GM12874 (cell line): ENCODE results near the gene CFAP73.

Source experiments
- TF ChIP-seq, protein P1 (sequence below): IDR thresholded peaks from 2 replicates; pipeline ENCODE4 v1.5.1; 2011; ENCODE audit warnings: low read depth, mild to moderate bottlenecking, control low read depth, low read length, moderate library complexity; ENCODE audit not compliant: insufficient read depth

CFAP73 gene

DNA sequence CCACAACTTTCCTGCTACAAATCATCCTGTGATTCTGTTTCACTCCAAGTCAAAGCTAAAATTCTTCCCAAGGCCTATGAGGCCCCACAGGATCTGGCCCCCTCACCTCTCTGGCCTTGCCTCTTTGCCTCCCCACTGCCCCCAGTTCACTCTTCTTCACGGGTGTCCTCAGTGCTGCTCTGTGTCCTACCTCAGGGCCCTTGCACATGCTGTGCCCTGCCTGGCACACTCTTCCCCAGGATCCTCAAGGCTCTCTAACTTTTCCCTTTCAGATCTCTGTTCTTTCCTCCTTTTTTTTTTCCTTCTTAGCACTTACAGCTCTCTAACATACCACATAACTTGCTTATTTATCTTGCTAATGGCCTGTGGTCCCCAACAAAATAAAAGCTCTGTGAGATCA lies 43.2 kb upstream of the CFAP73 start:
- TF ChIP-seq, protein P1, sequence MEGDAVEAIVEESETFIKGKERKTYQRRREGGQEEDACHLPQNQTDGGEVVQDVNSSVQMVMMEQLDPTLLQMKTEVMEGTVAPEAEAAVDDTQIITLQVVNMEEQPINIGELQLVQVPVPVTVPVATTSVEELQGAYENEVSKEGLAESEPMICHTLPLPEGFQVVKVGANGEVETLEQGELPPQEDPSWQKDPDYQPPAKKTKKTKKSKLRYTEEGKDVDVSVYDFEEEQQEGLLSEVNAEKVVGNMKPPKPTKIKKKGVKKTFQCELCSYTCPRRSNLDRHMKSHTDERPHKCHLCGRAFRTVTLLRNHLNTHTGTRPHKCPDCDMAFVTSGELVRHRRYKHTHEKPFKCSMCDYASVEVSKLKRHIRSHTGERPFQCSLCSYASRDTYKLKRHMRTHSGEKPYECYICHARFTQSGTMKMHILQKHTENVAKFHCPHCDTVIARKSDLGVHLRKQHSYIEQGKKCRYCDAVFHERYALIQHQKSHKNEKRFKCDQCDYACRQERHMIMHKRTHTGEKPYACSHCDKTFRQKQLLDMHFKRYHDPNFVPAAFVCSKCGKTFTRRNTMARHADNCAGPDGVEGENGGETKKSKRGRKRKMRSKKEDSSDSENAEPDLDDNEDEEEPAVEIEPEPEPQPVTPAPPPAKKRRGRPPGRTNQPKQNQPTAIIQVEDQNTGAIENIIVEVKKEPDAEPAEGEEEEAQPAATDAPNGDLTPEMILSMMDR = no peak

DNA sequence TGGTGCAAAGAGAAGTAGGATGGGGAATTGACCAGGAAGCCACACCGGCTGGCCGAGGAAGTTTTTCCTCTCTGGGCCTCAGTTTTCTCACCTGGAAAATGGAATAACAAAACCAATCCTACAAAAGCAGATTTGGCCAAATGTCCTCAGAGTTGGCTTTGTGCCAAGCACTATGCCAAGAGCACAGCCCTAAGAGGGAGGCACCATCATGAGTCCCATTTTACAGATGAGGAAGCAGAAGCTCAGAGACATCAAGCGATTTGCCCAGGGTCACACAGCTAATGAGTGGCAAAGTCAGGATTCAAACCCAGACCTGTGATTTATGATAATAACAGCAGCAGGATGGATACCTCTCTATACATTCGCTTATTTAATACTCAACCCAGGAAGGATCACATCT lies 41.2 kb upstream of the CFAP73 start:
- TF ChIP-seq, protein P1 = no peak

DNA sequence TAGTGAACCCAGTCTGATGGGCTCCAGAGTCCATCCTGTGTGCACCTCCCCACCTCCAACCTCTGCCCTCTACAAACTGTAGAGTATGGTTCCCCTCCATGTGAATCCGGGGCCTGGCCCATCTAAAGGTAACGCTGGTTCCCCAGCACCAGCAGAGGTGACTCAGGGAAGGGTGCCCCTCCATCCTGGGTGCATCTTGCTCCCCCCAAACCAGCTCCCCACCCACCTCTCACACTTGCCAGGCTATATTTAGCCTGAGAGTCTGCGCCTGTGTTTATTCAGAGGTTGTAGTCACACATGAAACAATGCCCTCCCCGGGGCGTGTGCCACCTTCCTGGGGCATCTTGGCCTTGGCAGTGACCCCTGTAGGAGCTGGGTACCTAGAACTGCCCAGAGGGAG lies 40.2 kb upstream of the CFAP73 start:
- TF ChIP-seq, protein P1 = no peak

DNA sequence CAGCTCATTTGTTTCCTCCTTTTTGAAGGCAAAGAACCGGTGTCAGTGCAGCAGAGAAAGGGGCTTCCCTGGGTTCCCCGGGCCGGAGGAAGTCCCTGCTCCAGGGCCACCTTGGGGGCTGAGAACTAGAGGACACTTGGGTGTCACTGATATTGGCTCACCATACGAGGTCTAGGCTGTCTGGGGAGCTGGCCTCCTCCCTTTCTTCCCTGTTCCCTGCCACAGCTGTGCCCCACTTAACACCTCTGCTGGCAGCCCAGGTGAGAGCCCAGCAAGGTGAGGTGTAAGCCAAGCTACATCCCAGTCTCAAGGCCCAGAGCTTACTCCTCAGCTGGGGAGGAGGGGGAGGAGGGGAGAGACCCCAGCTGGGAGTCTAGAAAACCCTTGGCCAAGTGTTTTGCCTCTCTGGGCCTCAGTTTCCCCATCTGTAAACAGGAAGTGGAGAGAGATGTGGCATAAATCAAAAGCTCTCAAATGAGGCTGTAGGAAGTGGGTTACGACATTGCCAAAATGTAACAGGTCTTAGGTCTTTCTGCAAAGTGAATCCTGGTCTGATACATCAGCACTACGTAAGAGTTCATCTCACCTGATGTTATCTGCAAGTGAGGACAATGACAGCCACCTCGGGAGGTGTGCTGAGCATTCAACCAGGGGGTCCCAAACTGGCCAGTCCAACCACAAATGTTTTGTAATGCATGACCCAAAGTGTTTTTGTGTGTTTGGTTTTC lies 39.5 kb upstream of the CFAP73 start:
- TF ChIP-seq, protein P1 = no peak

DNA sequence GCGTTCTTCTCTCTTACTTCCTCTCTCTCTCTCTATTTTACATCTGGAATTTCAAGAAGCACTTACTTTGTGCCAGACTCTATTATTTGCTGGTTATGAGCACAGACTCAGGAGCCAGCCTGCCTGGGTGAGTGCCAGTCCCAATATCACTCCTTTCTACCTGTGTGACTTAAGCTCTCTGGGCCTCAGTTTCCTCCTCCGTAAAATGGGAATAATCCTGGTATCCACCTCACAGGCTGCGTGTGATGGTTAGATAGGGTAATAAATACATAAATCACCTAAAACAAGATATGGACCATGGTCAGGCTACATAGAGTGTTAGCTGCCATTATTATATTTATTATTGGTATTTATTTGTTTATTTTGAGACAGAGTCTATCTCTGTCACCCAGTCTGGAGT lies 38.3 kb upstream of the CFAP73 start:
- TF ChIP-seq, protein P1 = no peak

DNA sequence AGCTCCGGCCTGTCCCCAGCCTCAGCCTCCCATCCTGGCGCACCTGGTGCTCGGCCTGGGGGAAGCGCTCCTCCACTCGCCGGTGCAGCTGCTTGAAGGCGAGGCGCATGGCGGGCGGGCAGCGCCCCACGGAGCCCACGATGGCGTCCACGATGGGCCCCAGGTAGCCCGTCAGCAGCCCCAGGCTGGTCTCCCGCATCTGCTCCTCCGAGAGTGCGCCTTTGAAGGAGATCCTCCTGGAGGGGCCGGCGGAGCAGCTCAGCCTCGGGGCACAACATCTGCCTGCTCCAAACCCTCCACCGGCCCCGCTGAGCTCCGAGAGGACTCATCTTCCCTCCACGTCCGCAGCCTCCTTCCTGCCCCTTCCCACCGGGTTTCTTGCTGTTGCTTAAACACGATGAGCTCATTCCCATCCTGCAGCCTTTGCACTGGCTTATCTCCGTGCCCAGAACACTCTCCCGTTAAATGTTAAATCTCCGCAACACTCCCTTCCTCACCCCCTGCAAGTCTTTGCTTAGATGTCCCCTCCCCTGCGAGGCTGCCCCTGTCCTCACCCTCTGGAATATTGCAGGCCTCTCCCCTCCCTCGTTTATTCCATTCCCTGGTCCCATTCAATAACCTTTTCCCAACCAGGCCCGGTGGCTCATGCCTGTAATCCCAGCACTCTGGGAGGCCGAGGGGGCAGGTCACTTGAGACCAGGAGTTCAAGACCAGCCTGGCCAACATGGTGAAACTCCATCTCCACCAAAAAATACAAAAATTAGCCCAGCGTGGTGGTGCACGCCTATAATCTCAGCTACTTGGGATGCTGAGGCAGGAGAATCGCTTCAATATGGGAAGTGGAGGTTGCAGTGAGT lies 37.3 kb upstream of the CFAP73 start:
- TF ChIP-seq, protein P1 = no peak

DNA sequence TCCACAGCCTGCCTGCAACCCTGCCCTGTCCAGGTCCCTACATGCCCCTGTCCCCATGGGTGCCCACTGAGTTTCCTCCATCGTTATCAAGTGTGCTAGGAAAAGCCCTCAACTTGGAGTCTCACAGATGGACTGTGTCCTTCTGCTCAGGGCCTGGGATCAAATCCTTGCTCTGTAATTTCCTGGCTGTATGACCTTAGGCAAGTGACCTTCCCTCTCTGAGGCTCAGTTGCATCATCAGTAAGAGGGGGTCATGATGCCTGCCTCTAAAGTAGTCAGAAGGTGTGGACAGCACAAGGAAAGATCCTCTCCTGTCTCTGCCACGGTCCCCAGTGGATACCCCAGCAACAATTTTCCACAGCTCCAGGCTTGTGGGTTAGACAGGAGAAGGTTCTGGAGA lies 36.1 kb upstream of the CFAP73 start:
- TF ChIP-seq, protein P1 = no peak
